Fibroblast of lung (primary cell): ENCODE data around the gene TNS1. TPM values are rescaled to one million over a fixed set of nuclear protein-coding genes. Genes with fewer than 3 reads are reported as not detected.
A peak's percentile ranks its signal among the peaks of the same experiment; 100 is the strongest.

Experiments
- DNase-seq, 2 donors: peaks; one replicate each; pipeline versions ENCODE4 v3.0.0 to v3.0.0-alpha.2; 2010; ENCODE audit warnings: low read depth in 2 of 2
- H2AFZ ChIP-seq: 2 replicates; pipeline ENCODE4 v1.5.1; 2012; ENCODE audit warnings: low read length, control low read depth, inconsistent platforms
- H3K27ac ChIP-seq: 2 replicates; pipeline ENCODE4 v1.5.1; 2011; ENCODE audit warnings: low read length, control low read depth; ENCODE audit not compliant: insufficient read depth
- H3K27me3 ChIP-seq: 2 replicates; pipeline ENCODE4 v1.5.1; 2011; ENCODE audit warnings: mild to moderate bottlenecking, low read length; ENCODE audit not compliant: control insufficient read depth, insufficient read depth
- H3K36me3 ChIP-seq: 2 replicates; pipeline ENCODE4 v1.5.1; 2011; ENCODE audit warnings: low read length; ENCODE audit not compliant: control insufficient read depth, insufficient read depth
- H3K4me1 ChIP-seq: 2 replicates; pipeline ENCODE4 v1.5.1; 2011; ENCODE audit warnings: low read length; ENCODE audit not compliant: control insufficient read depth, insufficient read depth; ENCODE audit errors: extremely low read depth
- H3K4me2 ChIP-seq: 2 replicates; pipeline ENCODE4 v1.5.1; 2011; ENCODE audit warnings: low read length, control low read depth; ENCODE audit not compliant: insufficient read depth; ENCODE audit errors: extremely low read depth
- H3K4me3 ChIP-seq, 4 experiments: fragments of 200-600 bp in 1 of 4; sonication (generic) in 1 of 4; replicated peaks in 1 of 4; 2 replicates each; pipeline ENCODE4 v1.5.1; 2011 to 2016; ENCODE audit warnings: low read length in 4 of 4, low read depth in 3 of 4, mild to moderate bottlenecking in 3 of 4, control low read depth in 2 of 4, inconsistent platforms in 1 of 4, mixed read lengths in 1 of 4; ENCODE audit not compliant: insufficient read depth in 1 of 4; ENCODE audit errors: control extremely low read depth in 1 of 4
- H3K79me2 ChIP-seq: 2 replicates; pipeline ENCODE4 v1.5.1; 2012; ENCODE audit warnings: mild to moderate bottlenecking, low read length, inconsistent platforms; ENCODE audit not compliant: control insufficient read depth, insufficient read depth
- H3K9ac ChIP-seq: 2 replicates; pipeline ENCODE4 v1.5.1; 2011; ENCODE audit warnings: mild to moderate bottlenecking, low read length, control low read depth; ENCODE audit not compliant: insufficient read depth
- H3K9me3 ChIP-seq: 2 replicates; pipeline ENCODE4 v1.5.1; 2012; ENCODE audit warnings: low read depth, low read length; ENCODE audit not compliant: control insufficient read depth, insufficient read depth
- H4K20me1 ChIP-seq: 2 replicates; pipeline ENCODE4 v1.5.1; 2011; ENCODE audit warnings: low read length; ENCODE audit not compliant: control insufficient read depth, insufficient read depth; ENCODE audit errors: extremely low read depth
- CTCF ChIP-seq, 2 donors: IDR thresholded peaks in 1 of 2; conservative IDR thresholded peaks in 1 of 2; 1 replicate in 1 of 2; 2 replicates in 1 of 2; pipeline ENCODE4 v1.5.1; 2011 to 2012; ENCODE audit warnings: low read length in 2 of 2, control low read depth in 1 of 2, inconsistent platforms in 1 of 2, low read depth in 1 of 2, mild to moderate bottlenecking in 1 of 2
- EZH2 ChIP-seq: IDR thresholded peaks from 2 replicates; pipeline ENCODE4 v1.5.1; 2012; ENCODE audit warnings: low read length, control low read depth, mild to moderate bottlenecking; ENCODE audit errors: missing control alignments
- polyA plus RNA-seq, 2 donors: library from polyadenylated mRNA; depleted of rRNA in 1 of 2; stranded (reverse) in 1 of 2; unstranded in 1 of 2; fragments of >200 nt; gene quantifications; 2 replicates each; pipeline ENCODE4 v1.2.1, GENCODE V29; 2011 to 2012; ENCODE audit warnings: missing spikeins in 1 of 2
- total RNA-seq: library from RNA; depleted of rRNA; stranded (reverse); fragments of >200 nt; gene quantifications from 2 replicates; pipeline ENCODE4 v1.2.1, GENCODE V29; 2014

TNS1 gene
- total and polyA plus RNA-seq, 2 donors (not counting 1 experiment from before 2014, with no cell fraction given) = 44.4 to 47.1 TPM

DNA sequence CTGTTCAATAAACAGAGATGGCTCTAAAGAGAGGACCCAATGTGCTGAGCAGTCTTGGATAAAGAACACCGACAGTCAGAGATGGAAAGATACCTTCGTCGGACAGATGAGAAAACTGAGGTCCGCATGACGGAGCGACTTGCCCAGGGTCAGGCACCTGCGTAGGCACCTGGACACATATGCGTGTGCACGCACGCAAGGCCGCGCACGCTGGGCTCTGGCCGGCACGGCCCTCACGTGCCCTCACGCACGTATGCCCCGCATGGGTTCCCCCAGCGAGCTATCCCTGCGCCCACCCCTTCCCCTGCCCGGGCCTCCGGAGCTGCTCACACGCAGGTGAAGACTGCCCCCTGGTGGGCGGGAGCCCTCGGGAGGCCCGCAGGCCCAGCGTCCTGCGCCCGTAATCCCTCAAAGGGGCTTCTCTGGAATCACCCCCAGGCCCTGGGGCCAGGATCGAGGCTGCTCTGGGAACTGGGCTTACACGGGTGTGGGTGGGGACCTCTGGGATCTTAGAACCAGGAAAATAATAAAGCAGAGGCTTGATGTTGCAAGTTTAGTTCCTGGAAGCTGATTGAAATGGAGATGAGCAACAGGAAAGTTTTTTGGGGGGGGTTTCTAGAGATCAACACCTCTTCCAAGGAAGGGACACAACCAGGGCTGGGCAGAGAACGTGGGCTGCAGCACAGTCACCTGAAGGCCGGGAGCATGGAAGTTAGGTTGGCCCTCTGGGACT lies 246.3 kb downstream of the TNS1 start:
- H3K4me2 ChIP-seq = peak overlapping the region; percentile 40
- H3K27me3 ChIP-seq = no peaks in the 10 kb centered on the region
- H3K27ac ChIP-seq = no peak overlapping the region
- no peak overlapping the region for H2AFZ ChIP-seq
- H3K79me2 ChIP-seq = no peaks in the 10 kb centered on the region
- peak; percentile 78 to 80 for TF ChIP-seq CTCF (conservative IDR thresholded peaks at IDR 0.05 in 1 of 2, IDR thresholded peaks at IDR 0.05 in 1 of 2; ENCODE audit: low read depth in 1 of 2, low read length in 2 of 2)
- no peak for TF ChIP-seq EZH2
- no peak overlapping the region for H3K9ac ChIP-seq
- H3K9me3 ChIP-seq = no peaks in the 10 kb centered on the region
- peak; percentile 54 to 56 for DNase-seq
- no peak overlapping the region for H3K4me3 ChIP-seq
- no peaks in the 10 kb centered on the region for H3K36me3 ChIP-seq
- no peaks in the 10 kb centered on the region for H3K4me1 ChIP-seq
- no peaks in the 10 kb centered on the region for H4K20me1 ChIP-seq

DNA sequence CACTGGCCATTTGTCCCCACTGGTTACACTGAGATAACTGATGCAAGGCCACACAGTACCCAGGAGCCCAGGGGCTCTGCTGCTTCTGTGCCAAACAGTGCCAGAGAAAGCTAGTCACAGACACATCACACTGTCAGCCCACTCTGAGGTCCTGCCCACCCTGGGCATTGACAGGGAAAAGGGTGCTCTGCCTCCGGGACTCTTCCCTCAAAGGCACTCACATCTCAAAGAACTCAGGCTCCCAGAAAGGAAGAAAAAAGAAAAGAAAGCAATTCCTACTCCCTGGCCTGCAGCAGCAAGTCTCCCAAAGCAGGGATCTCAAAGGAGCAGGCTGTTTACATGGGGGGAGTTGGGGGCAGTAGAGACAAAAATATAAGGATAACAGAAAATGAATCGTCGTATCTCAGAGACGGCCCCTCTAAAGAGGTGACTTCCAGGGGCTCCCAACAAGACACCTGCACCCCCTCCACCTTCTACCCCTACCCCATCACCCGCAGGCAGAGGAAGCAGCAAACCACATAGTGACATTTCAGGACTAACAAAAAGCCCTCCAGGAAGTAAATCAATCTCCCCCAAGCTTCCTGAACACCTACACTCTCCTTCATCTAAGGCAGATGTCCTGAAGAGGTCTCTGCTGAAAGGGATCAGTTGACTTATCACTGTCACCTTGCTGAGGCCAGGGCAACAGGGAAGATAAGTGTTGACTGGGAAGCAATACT lies 247.6 kb downstream of the TNS1 start:
- H3K4me1 ChIP-seq = no peaks in the 10 kb centered on the region
- H3K79me2 ChIP-seq = no peaks in the 10 kb centered on the region
- DNase-seq = no peak
- H2AFZ ChIP-seq = no peak overlapping the region
- H3K9me3 ChIP-seq = no peaks in the 10 kb centered on the region
- no peaks in the 10 kb centered on the region for H4K20me1 ChIP-seq
- H3K4me2 ChIP-seq = no peak overlapping the region
- H3K36me3 ChIP-seq = no peaks in the 10 kb centered on the region
- no peak overlapping the region for H3K4me3 ChIP-seq
- no peak for TF ChIP-seq CTCF (conservative IDR thresholded peaks at IDR 0.05 in 1 of 2, IDR thresholded peaks at IDR 0.05 in 1 of 2; ENCODE audit: low read depth in 1 of 2, low read length in 2 of 2)
- TF ChIP-seq EZH2 = no peak
- H3K27ac ChIP-seq = no peak overlapping the region
- H3K27me3 ChIP-seq = no peaks in the 10 kb centered on the region
- H3K9ac ChIP-seq = no peak overlapping the region

DNA sequence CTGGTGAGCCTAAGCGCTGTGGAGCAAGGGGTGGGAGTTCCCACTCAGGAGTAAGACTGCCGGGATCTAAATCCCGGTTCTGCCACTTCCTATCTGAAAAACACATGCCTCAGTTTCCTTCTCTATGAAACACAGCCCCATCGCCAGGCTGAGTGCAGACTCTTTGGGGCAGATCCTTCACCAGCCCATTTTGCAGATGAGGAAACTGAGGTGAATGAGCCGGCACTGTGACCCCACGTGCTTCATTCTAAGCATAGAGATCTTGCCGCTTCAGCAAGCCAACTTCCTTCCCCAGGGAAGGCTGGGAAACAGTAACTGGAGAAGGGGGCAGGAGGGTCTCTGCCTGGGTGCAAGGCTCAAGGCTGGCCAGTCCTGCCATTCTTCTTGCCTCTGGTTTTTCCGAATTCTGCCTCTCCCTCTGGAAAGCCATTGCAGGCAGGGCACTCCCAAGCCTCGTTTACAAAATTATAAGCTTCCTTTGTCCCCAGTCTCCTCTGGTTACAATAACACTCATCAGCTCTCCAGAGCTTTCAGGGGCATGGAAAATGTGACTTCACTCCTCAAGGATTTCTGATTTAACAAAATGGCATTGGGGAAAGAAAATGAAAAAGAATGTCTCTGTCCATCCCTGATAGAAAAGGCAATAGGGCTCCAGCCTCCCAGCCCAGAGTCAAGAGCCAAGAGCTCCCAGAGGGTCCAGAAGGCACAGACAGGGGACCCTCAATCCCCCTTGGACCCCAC lies 249.2 kb downstream of the TNS1 start:
- H3K36me3 ChIP-seq = no peaks in the 10 kb centered on the region
- H3K4me1 ChIP-seq = no peaks in the 10 kb centered on the region
- no peaks in the 10 kb centered on the region for H3K27me3 ChIP-seq
- H3K4me3 ChIP-seq = no peak overlapping the region
- TF ChIP-seq EZH2 (no peak), CTCF (conservative IDR thresholded peaks at IDR 0.05 in 1 of 2, IDR thresholded peaks at IDR 0.05 in 1 of 2; ENCODE audit: low read depth in 1 of 2, low read length in 2 of 2) (no peak)
- peak in 1 of 2 donors; percentile 64 for DNase-seq
- H3K27ac ChIP-seq = no peak overlapping the region
- H4K20me1 ChIP-seq = no peaks in the 10 kb centered on the region
- no peak overlapping the region for H3K9ac ChIP-seq
- H3K79me2 ChIP-seq = no peaks in the 10 kb centered on the region
- no peak overlapping the region for H3K4me2 ChIP-seq
- H2AFZ ChIP-seq = no peak overlapping the region
- no peaks in the 10 kb centered on the region for H3K9me3 ChIP-seq
